SU-DHL-6 (cell line): Measurements from ENCODE around the gene CEL.

ENCODE experiments used
- H2AFZ ChIP-seq: fragments of 200-600 bp; sonication (generic); 2 replicates; pipeline ENCODE4 v1.6.1; 2014; ENCODE audit warnings: low read depth, mild to moderate bottlenecking, moderate library complexity, mixed read lengths, antibody characterized with exemption, low read length; ENCODE audit not compliant: severe bottlenecking
- H3F3A ChIP-seq: fragments of 200-600 bp; shearing (Covaris generic); 2 replicates; pipeline ENCODE4 v1.6.0; 2016; ENCODE audit warnings: antibody characterized with exemption, mild to moderate bottlenecking; ENCODE audit not compliant: insufficient read depth
- H3K27ac ChIP-seq: fragments of 200-600 bp; sonication (generic); 2 replicates; pipeline ENCODE4 v1.5.1; 2016; ENCODE audit warnings: low read depth, mild to moderate bottlenecking, low read length, moderate library complexity, mixed read lengths
- H3K27me3 ChIP-seq: fragments of 200-600 bp; sonication (generic), shearing (Covaris generic); 2 replicates; pipeline ENCODE4 v1.6.0; 2014; ENCODE audit warnings: mild to moderate bottlenecking, low read length
- H3K36me3 ChIP-seq: fragments of 200-600 bp; sonication (generic); 2 replicates; pipeline ENCODE4 v1.6.1; 2014; ENCODE audit warnings: mild to moderate bottlenecking, low read length, mixed read lengths
- H3K4me2 ChIP-seq: fragments of 300-600, 200-600 bp; shearing (Covaris generic), sonication (generic); 2 replicates; pipeline ENCODE4 v1.6.0; 2014; ENCODE audit warnings: low read length, low read depth, mild to moderate bottlenecking; ENCODE audit not compliant: poor library complexity, severe bottlenecking
- H3K4me3 ChIP-seq: fragments of 200-600 bp; sonication (generic); 2 replicates; pipeline ENCODE4 v1.5.1; 2014; ENCODE audit warnings: antibody characterized with exemption, low read length, mild to moderate bottlenecking, mixed read lengths; ENCODE audit not compliant: insufficient read depth, poor library complexity, severe bottlenecking
- H3K79me2 ChIP-seq: fragments of 200-600 bp; sonication (generic); 2 replicates; pipeline ENCODE4 v1.6.1; 2014; ENCODE audit warnings: mild to moderate bottlenecking, low read length, moderate library complexity; ENCODE audit not compliant: insufficient read depth
- H3K9ac ChIP-seq: fragments of 200-600 bp; sonication (generic); 2 replicates; pipeline ENCODE4 v1.7.0; 2014; ENCODE audit warnings: mild to moderate bottlenecking, low read length
- H3K9me2 ChIP-seq: fragments of 200-600 bp; sonication (generic); replicated peaks from 2 replicates; pipeline ENCODE4 v1.6.1; 2014; ENCODE audit warnings: low read length; ENCODE audit not compliant: insufficient read depth
- H3K9me3 ChIP-seq: fragments of 200-600 bp; sonication (generic); 2 replicates; pipeline ENCODE4 v1.6.1; 2014; ENCODE audit warnings: low read length, mixed read lengths; ENCODE audit not compliant: insufficient read depth
- H4K20me1 ChIP-seq: fragments of 200-600 bp; sonication (generic); 2 replicates; pipeline ENCODE4 v1.6.1; 2014; ENCODE audit warnings: low read depth, mild to moderate bottlenecking, antibody characterized with exemption, low read length, moderate library complexity, mixed read lengths
- EZH2phosphoT487 ChIP-seq: fragments of 200-600 bp; sonication (generic), shearing (Covaris generic); conservative IDR thresholded peaks from 2 replicates; pipeline ENCODE4 v1.6.1; 2018; ENCODE audit warnings: mild to moderate bottlenecking, antibody characterized with exemption, low read length, moderate library complexity, mixed read lengths
- TF ChIP-seq, protein P1 (sequence below): fragments of 200-600 bp; sonication (generic); IDR thresholded peaks from one replicate; pipeline ENCODE4 v1.5.1; 2017; ENCODE audit warnings: antibody characterized with exemption, mild to moderate bottlenecking, low read length, moderate library complexity; ENCODE audit not compliant: insufficient read depth, poor library complexity, severe bottlenecking

The CEL gene

DNA sequence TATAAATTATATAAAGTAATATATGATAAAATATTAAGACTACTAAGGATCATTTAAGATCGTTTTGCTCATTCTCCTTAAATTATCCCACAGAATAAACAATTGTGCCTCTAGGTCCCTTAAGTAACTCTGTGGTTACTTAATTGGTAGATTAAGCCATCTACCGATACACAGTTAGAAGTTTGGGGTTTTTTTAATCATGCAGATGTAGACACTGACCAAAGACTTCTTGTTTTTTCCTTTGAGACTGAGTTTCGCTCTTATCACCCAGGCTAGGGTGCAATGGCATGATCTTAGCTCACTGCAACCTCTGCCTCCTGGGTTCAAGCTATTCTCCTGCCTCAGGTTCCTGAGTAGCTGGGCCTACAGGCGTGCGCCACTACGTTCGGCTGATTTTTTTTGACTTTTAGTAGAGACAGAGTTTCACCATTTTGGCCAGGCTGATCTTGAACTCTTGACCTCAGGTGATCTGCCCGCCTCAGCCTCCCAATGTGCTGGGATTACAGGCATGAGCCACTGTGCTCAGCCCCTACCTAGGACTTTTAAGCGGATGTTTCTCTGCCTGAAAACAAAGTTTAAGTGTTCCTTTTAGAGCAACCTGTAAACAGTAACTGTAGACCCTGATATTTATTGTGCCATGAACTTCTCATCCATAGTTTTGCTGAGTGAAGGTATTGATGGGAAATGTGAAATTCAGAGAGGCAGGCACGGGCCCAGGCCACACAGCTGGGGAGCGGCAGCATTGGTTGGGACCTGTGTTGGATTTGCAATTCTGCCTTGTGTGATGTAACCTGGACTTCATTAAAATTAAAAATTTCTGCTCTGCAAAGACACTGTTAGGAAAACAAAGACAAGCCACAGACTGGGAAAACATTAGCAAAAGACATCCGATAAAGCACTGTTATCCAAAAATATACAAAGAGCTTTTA is 11.6 kb downstream of the CEL start:
- H3K9ac ChIP-seq = no peak overlapping the region
- H3K4me3 ChIP-seq = no peak overlapping the region
- TF ChIP-seq, protein P1, sequence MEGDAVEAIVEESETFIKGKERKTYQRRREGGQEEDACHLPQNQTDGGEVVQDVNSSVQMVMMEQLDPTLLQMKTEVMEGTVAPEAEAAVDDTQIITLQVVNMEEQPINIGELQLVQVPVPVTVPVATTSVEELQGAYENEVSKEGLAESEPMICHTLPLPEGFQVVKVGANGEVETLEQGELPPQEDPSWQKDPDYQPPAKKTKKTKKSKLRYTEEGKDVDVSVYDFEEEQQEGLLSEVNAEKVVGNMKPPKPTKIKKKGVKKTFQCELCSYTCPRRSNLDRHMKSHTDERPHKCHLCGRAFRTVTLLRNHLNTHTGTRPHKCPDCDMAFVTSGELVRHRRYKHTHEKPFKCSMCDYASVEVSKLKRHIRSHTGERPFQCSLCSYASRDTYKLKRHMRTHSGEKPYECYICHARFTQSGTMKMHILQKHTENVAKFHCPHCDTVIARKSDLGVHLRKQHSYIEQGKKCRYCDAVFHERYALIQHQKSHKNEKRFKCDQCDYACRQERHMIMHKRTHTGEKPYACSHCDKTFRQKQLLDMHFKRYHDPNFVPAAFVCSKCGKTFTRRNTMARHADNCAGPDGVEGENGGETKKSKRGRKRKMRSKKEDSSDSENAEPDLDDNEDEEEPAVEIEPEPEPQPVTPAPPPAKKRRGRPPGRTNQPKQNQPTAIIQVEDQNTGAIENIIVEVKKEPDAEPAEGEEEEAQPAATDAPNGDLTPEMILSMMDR = no peak
- no peak for TF ChIP-seq EZH2phosphoT487
- H2AFZ ChIP-seq = no peak overlapping the region
- H3F3A ChIP-seq = no peaks in the 10 kb centered on the region
- H3K36me3 ChIP-seq = no peaks in the 10 kb centered on the region
- H3K9me3 ChIP-seq = no peaks in the 10 kb centered on the region
- H3K9me2 ChIP-seq = no peaks in the 10 kb centered on the region
- H3K79me2 ChIP-seq = no peaks in the 10 kb centered on the region
- no peak overlapping the region for H3K4me2 ChIP-seq
- no peaks in the 10 kb centered on the region for H3K27me3 ChIP-seq
- no peaks in the 10 kb centered on the region for H4K20me1 ChIP-seq
- no peak overlapping the region for H3K27ac ChIP-seq

DNA sequence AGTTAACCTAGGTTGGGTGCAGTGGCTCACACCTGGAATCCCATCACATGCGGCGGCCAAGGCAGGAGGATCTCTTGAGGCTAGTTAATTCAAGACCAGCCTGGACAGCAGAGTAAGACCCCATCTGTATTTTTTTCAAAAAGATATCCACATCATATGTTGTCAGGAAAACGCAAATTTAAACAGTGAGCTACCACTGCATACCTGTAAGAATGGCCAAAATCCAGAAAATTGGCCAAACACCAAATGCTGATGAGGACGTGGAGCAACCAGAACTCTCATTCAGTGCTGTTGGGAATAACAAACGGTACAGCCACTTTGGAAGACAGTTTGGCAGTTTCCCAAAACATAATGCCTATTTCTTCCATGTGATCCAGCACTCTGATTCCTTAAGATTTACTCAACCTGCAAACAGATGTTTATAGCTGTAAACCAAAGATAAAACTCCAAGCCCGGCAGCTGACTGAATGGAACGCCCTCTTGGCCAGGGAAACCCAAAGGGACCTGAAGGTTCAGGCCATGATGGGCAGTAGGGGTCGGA is 12.4 kb downstream of the CEL start:
- Histone ChIP-seq H3K9ac (no peak overlapping the region), H3K9me3 (no peaks in the 10 kb centered on the region), H4K20me1 (no peaks in the 10 kb centered on the region), H2AFZ (no peak overlapping the region), H3K36me3 (no peaks in the 10 kb centered on the region), H3K27me3 (no peaks in the 10 kb centered on the region), H3F3A (no peaks in the 10 kb centered on the region), H3K4me3 (no peak overlapping the region), H3K79me2 (no peaks in the 10 kb centered on the region), H3K4me2 (no peak overlapping the region), H3K9me2 (no peaks in the 10 kb centered on the region), H3K27ac (no peak overlapping the region)
- TF ChIP-seq, protein P1 = no peak
- no peak for TF ChIP-seq EZH2phosphoT487

DNA sequence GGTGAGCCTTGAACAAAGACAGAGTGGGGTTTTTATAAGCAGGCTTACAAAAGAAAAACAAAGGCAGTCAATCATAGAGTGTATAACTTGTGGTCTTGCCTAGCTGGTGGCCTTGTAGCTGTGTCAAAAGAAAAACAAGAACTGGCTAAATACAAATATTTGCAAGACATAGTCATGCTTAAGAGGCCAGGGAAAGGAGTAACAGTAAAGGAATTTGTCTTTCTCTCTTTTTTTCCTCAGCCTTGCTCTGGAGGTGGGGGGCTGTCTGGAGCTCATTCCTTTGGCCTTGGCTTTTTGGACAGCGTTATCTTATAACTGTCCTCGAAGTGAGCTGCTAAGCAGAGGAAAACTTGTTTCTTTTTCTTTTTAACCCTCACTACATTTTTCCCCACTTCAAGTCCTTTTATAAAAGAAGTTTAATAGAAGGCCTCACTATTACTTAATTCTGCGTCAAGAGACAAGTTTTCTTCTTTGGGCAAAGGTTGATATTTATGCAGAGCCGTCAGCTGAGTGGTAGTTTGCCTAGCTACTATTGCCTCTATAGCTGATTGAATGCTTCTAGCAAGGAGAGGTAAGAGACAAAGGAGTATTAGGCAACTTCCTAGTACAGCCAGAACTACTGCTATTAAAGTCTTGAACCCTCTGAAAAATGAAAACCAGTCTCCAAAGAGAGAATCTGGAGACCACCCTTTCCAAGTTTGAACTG is 14.3 kb downstream of the CEL start:
- Histone ChIP-seq H3K9ac (no peak overlapping the region), H3K79me2 (no peaks in the 10 kb centered on the region), H3K9me2 (no peaks in the 10 kb centered on the region), H3K4me3 (no peak overlapping the region), H3F3A (no peaks in the 10 kb centered on the region), H3K9me3 (no peaks in the 10 kb centered on the region), H3K27ac (no peak overlapping the region), H2AFZ (no peak overlapping the region), H3K4me2 (no peak overlapping the region), H4K20me1 (no peaks in the 10 kb centered on the region), H3K36me3 (no peaks in the 10 kb centered on the region), H3K27me3 (no peaks in the 10 kb centered on the region)
- TF ChIP-seq, protein P1 = no peak
- no peak for TF ChIP-seq EZH2phosphoT487
